Gastroesophageal sphincter (tissue), 3 donors: ENCODE data around the gene MARCHF11.

Experiments
- CTCF ChIP-seq, 4 experiments: fragments of 200-600 bp in 2 of 4; fragments of 450-650 bp in 2 of 4; sonication (generic) in 1 of 4; IDR thresholded peaks; one replicate each; pipeline ENCODE4 v1.5.1; 2017 to 2019; ENCODE audit warnings: antibody characterized with exemption in 4 of 4, mild to moderate bottlenecking in 2 of 4, moderate library complexity in 2 of 4
- EP300 ChIP-seq: sonication (generic); formaldehyde crosslinking; IDR thresholded peaks from one replicate; pipeline ENCODE4 v1.6.1; 2017; ENCODE audit warnings: antibody characterized with exemption, mild to moderate bottlenecking
- POLR2A ChIP-seq, 2 donors: fragments of 450-650 bp; IDR thresholded peaks; one replicate each; pipeline ENCODE4 v1.6.1; 2017; ENCODE audit warnings: antibody characterized with exemption in 2 of 2, mild to moderate bottlenecking in 2 of 2, moderate library complexity in 1 of 2
- POLR2AphosphoS5 ChIP-seq: sonication (generic); formaldehyde crosslinking; IDR thresholded peaks from one replicate; pipeline ENCODE4 v1.6.1; 2017; ENCODE audit warnings: antibody characterized with exemption

DNA sequence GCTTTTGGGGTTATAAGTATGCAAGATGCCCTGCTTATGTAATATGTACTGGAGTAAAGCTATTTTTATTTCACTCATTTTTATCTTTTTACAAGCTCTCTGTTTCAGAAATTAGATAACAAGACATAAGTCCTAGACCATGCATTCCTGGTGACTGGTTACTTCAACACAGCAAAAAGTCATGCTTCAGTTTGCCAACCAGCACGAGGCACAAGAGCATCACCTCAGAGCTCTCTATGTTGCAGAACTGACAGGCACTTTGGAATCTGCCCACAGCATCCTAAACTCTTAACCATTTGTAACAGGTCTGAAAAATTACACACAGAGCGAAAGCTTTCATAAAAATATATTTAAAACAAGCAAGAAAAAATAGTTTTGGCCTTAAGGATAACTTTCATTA is 112.8 kb downstream of the MARCHF11 start:
- no peak for TF ChIP-seq CTCF (IDR thresholded peaks at IDR 0.05)
- TF ChIP-seq POLR2AphosphoS5: no peak
- no peak for TF ChIP-seq POLR2A (IDR thresholded peaks at IDR 0.05)
- no peak for TF ChIP-seq EP300
